ENCODE data around the gene RFC2.

RFC2 gene

DNA sequence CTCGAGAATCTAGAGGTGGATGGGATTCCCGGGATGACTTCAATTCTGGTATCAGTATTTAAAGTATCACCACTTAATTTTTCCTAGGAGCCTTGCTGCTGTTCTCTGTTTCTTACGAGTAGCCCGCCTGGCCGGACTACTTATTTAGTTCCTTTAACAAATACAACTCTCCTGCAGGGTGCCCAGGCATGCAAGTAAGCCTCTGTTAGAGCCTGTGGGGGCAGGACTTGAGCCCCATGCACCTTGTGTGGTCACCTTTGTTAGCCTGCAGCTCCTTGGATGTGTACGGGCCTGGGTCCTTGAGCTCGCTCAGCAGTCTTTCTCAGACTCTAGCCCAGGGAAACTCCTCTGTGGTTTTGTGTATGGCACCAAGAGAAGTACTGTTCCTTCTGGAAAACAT, 63.9 kb downstream of the RFC2 start:
- DNase-seq, result no peak

DNA sequence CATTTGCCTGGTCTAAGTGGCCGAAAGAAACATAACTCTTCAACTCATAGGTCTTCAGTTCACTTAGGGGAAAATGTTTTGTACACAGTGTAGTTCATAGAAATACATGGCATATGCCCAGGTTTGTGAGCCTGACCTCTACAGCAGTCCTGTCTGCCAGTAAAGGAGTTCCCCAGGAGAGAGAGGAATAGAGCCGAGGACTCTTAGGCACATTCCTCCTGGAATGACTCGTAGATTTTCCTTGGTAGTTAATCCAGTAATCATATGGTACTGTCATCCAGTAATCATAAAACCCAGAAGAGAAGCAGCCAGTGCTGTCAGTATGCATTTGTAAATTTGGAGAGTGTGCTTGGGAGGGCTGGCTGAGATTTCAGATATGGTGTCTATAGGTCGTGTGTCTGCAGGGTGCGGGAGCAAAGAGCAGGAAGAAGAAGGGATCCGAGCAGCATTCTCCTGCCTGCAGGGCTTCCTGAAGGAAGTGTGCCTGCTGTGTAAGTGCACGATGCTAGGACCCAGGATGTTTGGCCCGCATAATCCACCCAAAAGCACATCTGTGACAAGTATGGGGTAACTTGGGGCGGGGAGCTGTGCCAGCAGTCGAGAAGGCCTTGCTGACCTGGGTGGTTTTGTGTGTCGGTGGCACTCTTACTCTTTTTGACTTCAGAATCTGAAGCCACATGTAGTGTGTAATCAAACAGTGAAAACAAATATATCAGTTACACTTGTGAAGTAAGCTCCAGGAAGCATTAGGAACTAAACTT, 66.1 kb downstream of the RFC2 start:
- DNase-seq, result no peak

DNA sequence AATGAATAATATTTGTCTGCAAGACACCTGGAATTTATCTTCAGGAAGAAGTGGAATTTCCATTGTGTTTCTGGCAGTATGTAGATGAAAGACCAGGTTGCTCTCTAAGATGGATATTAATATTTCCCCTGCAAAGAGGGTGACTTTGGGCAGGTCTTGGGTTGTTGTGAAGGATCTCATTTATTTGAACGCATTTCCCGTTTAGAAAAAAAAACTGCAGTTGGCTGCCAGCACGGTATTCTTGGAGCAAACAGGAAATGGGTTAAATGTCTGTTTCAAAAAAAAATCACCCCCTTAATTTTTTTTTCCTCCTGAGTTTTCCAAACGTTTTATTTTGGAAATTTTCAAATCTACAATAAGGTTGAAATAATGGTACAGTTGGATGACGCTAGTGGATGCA, 68.6 kb downstream of the RFC2 start:
- no peak for DNase-seq

DNA sequence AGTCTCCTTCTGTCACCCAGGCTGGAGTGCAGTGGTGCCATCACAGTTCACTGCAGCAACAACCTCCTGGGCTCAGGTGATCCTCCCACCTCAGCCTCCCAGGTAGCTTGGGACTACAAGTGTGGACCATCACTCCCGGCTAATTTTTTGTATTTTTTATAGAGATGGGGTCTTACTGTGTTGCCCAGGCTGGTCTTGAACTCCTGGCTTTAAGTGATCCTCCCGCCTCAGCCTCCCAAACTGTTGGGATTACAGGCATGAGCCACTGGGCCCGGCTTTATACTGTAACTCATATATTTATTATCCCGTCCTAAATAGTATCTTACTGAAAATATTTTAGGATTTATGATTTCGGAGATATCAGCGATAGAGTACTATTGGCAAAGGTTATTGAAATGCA, 69.2 kb downstream of the RFC2 start:
- no peak for DNase-seq

DNA sequence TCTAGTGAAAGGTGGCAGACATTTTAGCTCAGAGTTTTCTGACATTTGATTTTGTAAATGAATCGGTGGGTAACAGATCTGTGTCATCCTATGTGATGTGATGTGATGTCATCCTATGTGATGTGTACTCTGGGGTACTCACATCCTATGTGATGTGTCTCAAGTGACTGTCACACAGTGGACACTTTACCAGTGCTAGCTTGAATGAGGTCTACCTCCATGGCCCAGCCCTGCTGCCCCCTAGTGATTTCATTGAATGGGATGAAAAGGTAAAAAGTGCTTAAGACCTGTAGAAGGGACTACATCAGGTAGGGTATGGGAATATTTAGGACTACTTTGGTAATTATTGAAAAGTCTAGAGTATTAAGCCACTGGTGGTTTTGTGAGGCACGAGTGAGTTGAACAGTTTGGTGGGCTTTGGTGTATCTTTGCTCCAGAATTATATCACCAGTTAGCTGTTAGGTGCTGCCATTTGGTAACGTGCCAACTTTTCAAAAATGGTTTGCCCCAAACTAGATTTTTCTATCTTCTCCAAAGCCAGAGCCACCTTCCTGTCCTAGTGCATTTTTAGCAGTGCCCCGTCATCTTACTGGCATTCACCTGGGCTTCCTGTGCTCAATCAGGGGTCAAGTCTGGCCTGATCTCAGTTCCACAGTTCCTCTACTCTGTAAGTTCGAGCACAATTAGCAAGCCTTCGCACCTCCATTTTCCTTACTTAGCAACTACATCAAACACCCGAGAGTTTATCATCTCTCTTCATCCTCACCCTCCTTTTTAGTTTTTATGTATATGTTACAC, 70.3 kb downstream of the RFC2 start:
- DNase-seq, result no peak

DNA sequence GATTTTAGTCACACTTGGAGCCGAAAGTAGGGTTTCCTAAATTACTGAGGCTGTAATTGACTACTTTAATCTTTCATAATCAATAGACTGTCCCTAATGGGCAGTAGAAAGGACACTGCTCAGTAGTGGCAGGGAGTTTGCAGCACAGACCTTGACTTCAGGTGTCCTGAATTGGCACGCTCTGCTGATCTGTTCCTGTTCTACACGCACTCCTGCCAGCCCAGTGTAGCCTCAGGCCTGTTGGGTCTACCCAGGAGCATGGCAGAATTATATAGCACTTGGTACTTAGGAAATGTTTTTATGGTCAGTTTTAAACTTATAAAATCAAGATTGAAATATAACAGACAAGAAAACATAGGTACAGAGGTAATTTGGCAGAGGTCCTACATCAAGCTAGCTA, 71.1 kb downstream of the RFC2 start:
- DNase-seq, result peak in 1 of 14 donors; percentile 41

DNA sequence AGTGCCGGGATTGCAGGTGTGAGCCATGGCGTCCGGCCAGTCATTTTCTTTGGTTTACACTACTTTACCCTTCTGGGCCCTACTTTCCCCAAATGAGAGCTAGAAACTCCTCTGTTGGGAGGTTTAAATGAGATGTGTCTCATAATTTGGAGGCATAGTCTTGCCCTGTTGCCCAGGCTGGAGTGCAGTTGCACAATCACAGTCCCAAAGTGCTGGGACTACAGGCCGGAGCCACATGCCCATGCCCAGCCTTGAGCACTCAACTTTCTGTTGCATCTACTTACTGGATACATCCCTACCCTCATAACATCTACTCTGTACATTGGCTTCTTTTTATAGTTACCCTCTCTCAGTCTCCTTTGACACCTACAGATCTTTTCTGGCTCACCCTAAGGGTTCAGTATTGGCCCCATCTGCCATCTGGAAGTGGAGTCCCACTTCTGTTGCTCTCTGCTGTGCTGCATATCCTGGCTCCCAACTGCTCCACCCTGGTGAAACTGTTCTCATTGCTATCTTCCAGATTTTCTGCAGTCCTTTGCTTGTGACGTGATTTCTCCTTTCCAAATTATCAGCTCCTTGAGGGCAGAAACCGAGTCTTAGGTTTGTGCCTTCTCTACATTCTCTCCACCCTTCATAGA, 71.6 kb downstream of the RFC2 start:
- peak in 1 of 14 donors; percentile 41 for DNase-seq

DNA sequence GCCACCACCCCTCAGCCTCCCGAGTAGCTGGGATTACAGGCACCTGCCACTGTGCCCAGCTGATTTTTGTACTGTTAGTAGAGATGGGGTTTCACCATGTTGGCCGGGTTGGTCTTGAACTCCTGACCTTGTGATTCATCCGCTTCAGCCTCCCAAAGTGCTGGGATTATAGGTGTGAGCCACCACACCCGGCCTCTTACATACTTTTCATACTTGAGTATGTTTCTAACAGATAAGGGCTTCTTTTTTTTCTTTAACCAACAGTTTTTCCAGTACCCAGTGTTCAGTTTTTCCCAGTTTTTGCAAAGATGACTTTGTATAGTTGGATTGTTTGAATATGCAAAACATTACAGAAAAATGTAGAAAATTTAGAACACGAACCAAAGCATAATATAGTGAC, 72.4 kb downstream of the RFC2 start:
- no peak for DNase-seq

All from C1 segment of cervical spinal cord (tissue), 14 donors.